ENCODE measurements around the gene NOL7. TPM values are rescaled to one million over a fixed set of nuclear protein-coding genes. Genes with fewer than 3 reads are reported as not detected.

Gene NOL7
- total and polyA plus RNA-seq, 2 of the 4 experiments (the other 2 are of a cell fraction) = 21.3 to 34.5 TPM

DNA sequence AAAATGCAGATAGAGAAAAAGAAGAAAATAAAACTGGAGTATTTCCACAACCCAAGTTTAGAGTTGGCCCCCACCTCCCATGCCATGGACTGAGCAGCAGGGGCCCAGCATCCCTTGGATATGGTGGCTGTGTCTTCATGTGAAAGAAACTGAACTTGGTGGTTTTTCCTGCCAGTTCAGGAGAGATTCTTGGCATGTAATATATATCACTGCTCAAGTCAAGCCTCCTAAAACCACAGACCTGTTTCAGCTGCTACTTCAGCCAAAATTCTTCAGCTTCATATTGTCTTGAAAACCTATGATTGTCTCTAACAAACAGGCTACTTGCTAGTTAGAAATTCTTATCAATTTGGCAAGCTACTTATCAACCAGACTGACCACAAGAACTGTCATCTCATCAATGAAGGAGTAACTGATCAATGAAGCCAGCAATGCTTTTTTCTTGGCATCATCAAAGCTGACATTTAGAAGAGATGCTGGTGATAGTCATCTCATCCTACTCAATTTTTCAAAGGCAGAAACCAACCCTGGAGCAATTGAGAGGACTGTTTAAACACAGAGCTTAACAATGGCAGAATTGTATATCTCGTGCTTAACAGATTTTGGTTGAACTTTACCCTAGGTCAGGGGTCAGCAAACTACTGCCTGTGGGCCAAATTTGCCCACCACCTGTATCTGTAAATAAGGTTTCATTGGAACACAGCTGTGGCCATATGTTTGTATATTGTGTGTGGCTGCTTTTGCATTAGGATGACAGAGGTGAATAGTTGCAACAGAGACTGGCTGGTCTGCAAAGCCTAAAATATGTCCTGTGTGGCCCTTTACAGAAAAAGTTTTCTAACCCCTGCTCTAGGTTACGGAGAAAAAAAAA, 10.4 kb upstream of the NOL7 start:
- Histone ChIP-seq H3K56ac (ENCODE audit: extremely low read depth, insufficient read depth, low read length) (no peak overlapping the region), H3K36me3 (ENCODE audit: control insufficient read depth, insufficient read depth, low read length) (peaks cover 6% of the 10 kb centered on the region; the same call in 1 of the 2 replicates), H3K4me3 (ENCODE audit: insufficient read depth, low read depth, low read length) (no peak overlapping the region), H3K79me1 (ENCODE audit: low read depth in 1 of 2, low read length in 2 of 2) (no peaks in the 10 kb centered on the region), H3K4me1 (ENCODE audit: control insufficient read depth, insufficient read depth, low read length) (no peaks in the 10 kb centered on the region), H3K4ac (ENCODE audit: low read depth, low read length) (no peak overlapping the region), H4K20me1 (ENCODE audit: insufficient read depth, low read length) (no peaks in the 10 kb centered on the region), H2AK9ac (replicated peaks; ENCODE audit: low read depth, low read length, poor library complexity) (no peak overlapping the region), H3K27me3 (ENCODE audit: control insufficient read depth, insufficient read depth, low read length) (no peaks in the 10 kb centered on the region), H2BK120ac (ENCODE audit: low read depth, low read length) (no peak overlapping the region), H2BK15ac (ENCODE audit: low read depth, low read length) (no peak overlapping the region), H3K18ac (ENCODE audit: low read depth, low read length) (no peak overlapping the region), H2AK5ac (ENCODE audit: low read depth, low read length) (no peak overlapping the region), H3K14ac (replicated peaks; ENCODE audit: low read depth, low read length) (no peak overlapping the region), H3K9ac (ENCODE audit: low read depth, low read length) (no peak overlapping the region), H2BK5ac (ENCODE audit: low read depth, low read length, poor library complexity, severe bottlenecking) (no peak overlapping the region), H2BK20ac (ENCODE audit: low read depth, low read length) (no peak overlapping the region), H3K9me1 (ENCODE audit: insufficient read depth, low read length) (no peaks in the 10 kb centered on the region), H3K4me2 (ENCODE audit: low read depth, low read length) (no peak overlapping the region), H4K8ac (ENCODE audit: low read depth in 2 of 2, low read length in 2 of 2) (no peak overlapping the region), H3K23ac (ENCODE audit: low read depth, low read length) (no peak overlapping the region), H3K27ac (ENCODE audit: insufficient read depth, low read length) (no peak overlapping the region), H2AFZ (replicated peaks; ENCODE audit: low read length, poor library complexity) (no peak overlapping the region), H4K91ac (ENCODE audit: insufficient read depth, low read depth, low read length) (no peak overlapping the region), H3K9me3 (ENCODE audit: control insufficient read depth, insufficient read depth, low read length) (no peaks in the 10 kb centered on the region), H4K5ac (ENCODE audit: low read depth, low read length) (no peak overlapping the region)
- ChIA-PET CTCF (no interaction called here), POLR2A (ENCODE audit: unreplicated experiment) (no interaction called here)
- in situ Hi-C loops (cut with MboI; ENCODE audit: low sequenced_read_pairs) = no loop called here
- no TSS peak for BruUV-seq (replicated peaks)
- intact Hi-C loops (cut with micrococcal nuclease) = no loop called here
- WGBS, 2 experiments (ENCODE audit: extremely low coverage in 2 of 2, insufficient read length in 1 of 2) = no CpG with 5 or more reads among the region's 2 CpGs
- no peak for DNase-seq
- ATAC-seq (ENCODE audit: low read depth) = no peak
- dilution Hi-C loops (cut with HindIII; ENCODE audit: low sequenced_read_pairs, unreplicated experiment) = no loop called here
- no peak for TF ChIP-seq NFE2L2 (IDR thresholded peaks at IDR 0.05; ENCODE audit: low read depth, low read length)
- no peak for TF ChIP-seq SMC3 (IDR thresholded peaks at IDR 0.05; ENCODE audit: low read depth, low read length)
- TF ChIP-seq, protein P1, sequence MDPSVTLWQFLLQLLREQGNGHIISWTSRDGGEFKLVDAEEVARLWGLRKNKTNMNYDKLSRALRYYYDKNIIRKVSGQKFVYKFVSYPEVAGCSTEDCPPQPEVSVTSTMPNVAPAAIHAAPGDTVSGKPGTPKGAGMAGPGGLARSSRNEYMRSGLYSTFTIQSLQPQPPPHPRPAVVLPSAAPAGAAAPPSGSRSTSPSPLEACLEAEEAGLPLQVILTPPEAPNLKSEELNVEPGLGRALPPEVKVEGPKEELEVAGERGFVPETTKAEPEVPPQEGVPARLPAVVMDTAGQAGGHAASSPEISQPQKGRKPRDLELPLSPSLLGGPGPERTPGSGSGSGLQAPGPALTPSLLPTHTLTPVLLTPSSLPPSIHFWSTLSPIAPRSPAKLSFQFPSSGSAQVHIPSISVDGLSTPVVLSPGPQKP (IDR thresholded peaks at IDR 0.05; ENCODE audit: borderline replicate concordance, low read depth, low read length) = no peak
- TF ChIP-seq MAFK (IDR thresholded peaks at IDR 0.05; ENCODE audit: low read depth, low read length) = no peak
- no peak for TF ChIP-seq FOS (IDR thresholded peaks at IDR 0.05; ENCODE audit: low read depth, low read length)
- TF ChIP-seq MXI1 (IDR thresholded peaks at IDR 0.05; ENCODE audit: borderline replicate concordance, low read depth, low read length) = no peak
- TF ChIP-seq MAZ (IDR thresholded peaks at IDR 0.05; ENCODE audit: borderline replicate concordance, low read depth, low read length) = no peak
- TF ChIP-seq POLR2A (IDR thresholded peaks at IDR 0.05; ENCODE audit: low read depth, low read length) = no peak
- TF ChIP-seq CEBPB (IDR thresholded peaks at IDR 0.05; ENCODE audit: low read depth, low read length) = no peak
- TF ChIP-seq RFX5 (IDR thresholded peaks at IDR 0.05; ENCODE audit: low read depth, low read length) = no peak
- TF ChIP-seq RCOR1 (IDR thresholded peaks at IDR 0.05; ENCODE audit: insufficient replicate concordance, low read length) = no peak
- TF ChIP-seq, protein P2, sequence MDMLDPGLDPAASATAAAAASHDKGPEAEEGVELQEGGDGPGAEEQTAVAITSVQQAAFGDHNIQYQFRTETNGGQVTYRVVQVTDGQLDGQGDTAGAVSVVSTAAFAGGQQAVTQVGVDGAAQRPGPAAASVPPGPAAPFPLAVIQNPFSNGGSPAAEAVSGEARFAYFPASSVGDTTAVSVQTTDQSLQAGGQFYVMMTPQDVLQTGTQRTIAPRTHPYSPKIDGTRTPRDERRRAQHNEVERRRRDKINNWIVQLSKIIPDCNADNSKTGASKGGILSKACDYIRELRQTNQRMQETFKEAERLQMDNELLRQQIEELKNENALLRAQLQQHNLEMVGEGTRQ (IDR thresholded peaks at IDR 0.05; ENCODE audit: low read depth, low read length) = no peak
- TF ChIP-seq, protein P3, sequence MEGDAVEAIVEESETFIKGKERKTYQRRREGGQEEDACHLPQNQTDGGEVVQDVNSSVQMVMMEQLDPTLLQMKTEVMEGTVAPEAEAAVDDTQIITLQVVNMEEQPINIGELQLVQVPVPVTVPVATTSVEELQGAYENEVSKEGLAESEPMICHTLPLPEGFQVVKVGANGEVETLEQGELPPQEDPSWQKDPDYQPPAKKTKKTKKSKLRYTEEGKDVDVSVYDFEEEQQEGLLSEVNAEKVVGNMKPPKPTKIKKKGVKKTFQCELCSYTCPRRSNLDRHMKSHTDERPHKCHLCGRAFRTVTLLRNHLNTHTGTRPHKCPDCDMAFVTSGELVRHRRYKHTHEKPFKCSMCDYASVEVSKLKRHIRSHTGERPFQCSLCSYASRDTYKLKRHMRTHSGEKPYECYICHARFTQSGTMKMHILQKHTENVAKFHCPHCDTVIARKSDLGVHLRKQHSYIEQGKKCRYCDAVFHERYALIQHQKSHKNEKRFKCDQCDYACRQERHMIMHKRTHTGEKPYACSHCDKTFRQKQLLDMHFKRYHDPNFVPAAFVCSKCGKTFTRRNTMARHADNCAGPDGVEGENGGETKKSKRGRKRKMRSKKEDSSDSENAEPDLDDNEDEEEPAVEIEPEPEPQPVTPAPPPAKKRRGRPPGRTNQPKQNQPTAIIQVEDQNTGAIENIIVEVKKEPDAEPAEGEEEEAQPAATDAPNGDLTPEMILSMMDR (conservative IDR thresholded peaks at IDR 0.05; ENCODE audit: low read depth, low read length) = no peak
- TF ChIP-seq CHD1 (IDR thresholded peaks at IDR 0.05; ENCODE audit: low read depth, low read length) = no peak
- no peak for TF ChIP-seq BHLHE40 (IDR thresholded peaks at IDR 0.05; ENCODE audit: low read depth, low read length)

Measured in IMR-90 (cell line).